Mesendoderm (in vitro differentiated cells): Measurements from ENCODE around the gene PDIA5.

Source experiments
- DNase-seq: peaks from one replicate; pipeline ENCODE4 v3.0.0; 2013
- H2AK5ac ChIP-seq: 2 replicates; pipeline ENCODE4 v1.6.1; 2013; ENCODE audit warnings: low read length, inconsistent platforms
- H2BK120ac ChIP-seq: 2 replicates; pipeline ENCODE4 v1.6.1; 2013; ENCODE audit warnings: low read depth, mild to moderate bottlenecking, low read length, moderate library complexity, mixed read lengths
- H2BK15ac ChIP-seq: replicated peaks from 2 replicates; pipeline ENCODE4 v1.6.1; 2013; ENCODE audit warnings: low read depth, mild to moderate bottlenecking, moderate library complexity
- H2BK5ac ChIP-seq: 2 replicates; pipeline ENCODE4 v1.6.1; 2013; ENCODE audit warnings: low read length, inconsistent platforms
- H3K18ac ChIP-seq: 2 replicates; pipeline ENCODE4 v1.6.1; 2013; ENCODE audit warnings: mild to moderate bottlenecking, low read length, mixed read lengths
- H3K23ac ChIP-seq: one replicate; pipeline ENCODE4 v1.6.1; 2013; ENCODE audit warnings: low read length
- H3K27ac ChIP-seq: 2 replicates; pipeline ENCODE4 v1.5.1; 2013; ENCODE audit warnings: low read depth, mild to moderate bottlenecking, inconsistent platforms, low read length, moderate library complexity
- H3K27me3 ChIP-seq: 2 replicates; pipeline ENCODE4 v1.6.1; 2013; ENCODE audit warnings: low read length, control low read depth, mild to moderate bottlenecking, inconsistent platforms; ENCODE audit not compliant: insufficient read depth, poor library complexity
- H3K36me3 ChIP-seq: 2 replicates; pipeline ENCODE4 v1.6.1; 2013; ENCODE audit warnings: low read length, inconsistent platforms; ENCODE audit not compliant: control insufficient read depth, insufficient read depth
- H3K4ac ChIP-seq: one replicate; pipeline ENCODE4 v1.6.1; 2013; ENCODE audit warnings: low read depth, mild to moderate bottlenecking, low read length, moderate library complexity
- H3K4me1 ChIP-seq: 2 replicates; pipeline ENCODE4 v1.6.1; 2013; ENCODE audit warnings: low read depth, low read length, inconsistent platforms; ENCODE audit not compliant: control insufficient read depth
- H3K4me2 ChIP-seq: 2 replicates; pipeline ENCODE4 v1.6.1; 2013; ENCODE audit warnings: low read length
- H3K4me3 ChIP-seq: 2 replicates; pipeline ENCODE4 v1.5.1; 2013; ENCODE audit warnings: mild to moderate bottlenecking, low read length
- H3K56ac ChIP-seq: one replicate; pipeline ENCODE4 v1.6.1; 2013; ENCODE audit warnings: low read length
- H3K79me1 ChIP-seq: 2 replicates; pipeline ENCODE4 v1.6.1; 2013; ENCODE audit warnings: low read length, inconsistent platforms
- H3K79me2 ChIP-seq: 2 replicates; pipeline ENCODE4 v1.6.1; 2013; ENCODE audit warnings: mild to moderate bottlenecking, low read length; ENCODE audit not compliant: control insufficient read depth, insufficient read depth
- H3K9ac ChIP-seq: 2 replicates; pipeline ENCODE4 v1.6.1; 2013; ENCODE audit warnings: low read length, inconsistent platforms
- H4K5ac ChIP-seq: one replicate; pipeline ENCODE4 v1.6.1; 2013; ENCODE audit warnings: low read length
- H4K8ac ChIP-seq: one replicate; pipeline ENCODE4 v1.6.1; 2013; ENCODE audit warnings: low read depth, mild to moderate bottlenecking, control low read depth, low read length, moderate library complexity
- WGBS: extraction: QIAGEN DNeasy Blood & Tissue Kit; methylation state at CpG from one replicate; pipeline ENCODE4 v1.1.7; 2013; ENCODE audit warnings: low lambda C conversion rate, missing lambda C conversion rate; ENCODE audit not compliant: insufficient coverage; ENCODE audit errors: extremely low coverage; 5-methylcytosine and 5-hydroxymethylcytosine counted together

PDIA5 gene

GRCh38 chr3:123090728-123091531, 24.1 kb downstream of the PDIA5 start:
- no peak overlapping the region for H3K4ac ChIP-seq
- H2BK5ac ChIP-seq = no peak overlapping the region
- H3K4me1 ChIP-seq = peaks cover 5% of the 10 kb centered on the region
- no peak overlapping the region for H3K9ac ChIP-seq
- H3K4me2 ChIP-seq = no peak overlapping the region
- no CpG with 5 or more reads among the region's 12 CpGs for WGBS
- no peak overlapping the region for H3K27ac ChIP-seq
- H2BK120ac ChIP-seq = no peak overlapping the region
- no peak overlapping the region for H4K5ac ChIP-seq
- H2BK15ac ChIP-seq = no peak overlapping the region
- no peak overlapping the region for H3K4me3 ChIP-seq
- no peak overlapping the region for H2AK5ac ChIP-seq
- H3K79me1 ChIP-seq = peaks cover 58% of the 10 kb centered on the region
- H3K18ac ChIP-seq = no peak overlapping the region
- H3K79me2 ChIP-seq = peaks cover 33% of the 10 kb centered on the region
- H3K23ac ChIP-seq = no peak overlapping the region
- H4K8ac ChIP-seq = no peak overlapping the region
- DNase-seq = no peak
- H3K27me3 ChIP-seq = no peaks in the 10 kb centered on the region
- H3K36me3 ChIP-seq = peaks cover 8% of the 10 kb centered on the region
- no peak overlapping the region for H3K56ac ChIP-seq

- no peaks in the 10 kb centered on the region for H3K27me3 ChIP-seq
- no peak for DNase-seq
- no peak overlapping the region for H3K4me2 ChIP-seq
- H3K27ac ChIP-seq = no peak overlapping the region
- no peak overlapping the region for H2AK5ac ChIP-seq
- H3K4me1 ChIP-seq = peaks cover 3% of the 10 kb centered on the region
- no peak overlapping the region for H2BK5ac ChIP-seq
- H2BK15ac ChIP-seq = no peak overlapping the region
- H2BK120ac ChIP-seq = no peak overlapping the region
- no peak overlapping the region for H3K4ac ChIP-seq
- H3K23ac ChIP-seq = no peak overlapping the region
- H3K79me1 ChIP-seq = peaks cover 56% of the 10 kb centered on the region
- H4K5ac ChIP-seq = no peak overlapping the region
- no peak overlapping the region for H4K8ac ChIP-seq
- WGBS = no CpG with 5 or more reads among the region's 3 CpGs
- H3K4me3 ChIP-seq = no peak overlapping the region
- H3K9ac ChIP-seq = no peak overlapping the region
- H3K56ac ChIP-seq = no peak overlapping the region
- H3K18ac ChIP-seq = no peak overlapping the region
- peaks cover 23% of the 10 kb centered on the region for H3K79me2 ChIP-seq
- H3K36me3 ChIP-seq = peaks cover 10% of the 10 kb centered on the region
Observed at GRCh38 chr3:123092243-123092642, 25.4 kb downstream of the PDIA5 start.

- Histone ChIP-seq H2BK5ac (no peak overlapping the region), H3K18ac (no peak overlapping the region), H2BK120ac (no peak overlapping the region), H3K56ac (no peak overlapping the region), H3K4me1 (peaks cover 11% of the 10 kb centered on the region), H3K4ac (no peak overlapping the region), H3K79me1 (peaks cover 52% of the 10 kb centered on the region), H3K4me2 (no peak overlapping the region), H4K5ac (no peak overlapping the region), H3K36me3 (peaks cover 11% of the 10 kb centered on the region), H3K4me3 (no peak overlapping the region), H3K27me3 (no peaks in the 10 kb centered on the region), H3K79me2 (peaks cover 14% of the 10 kb centered on the region), H3K23ac (no peak overlapping the region), H2AK5ac (no peak overlapping the region), H4K8ac (no peak overlapping the region), H3K9ac (no peak overlapping the region), H2BK15ac (no peak overlapping the region), H3K27ac (no peak overlapping the region)
- WGBS = no CpG with 5 or more reads among the region's 8 CpGs
- DNase-seq = no peak
Observed at GRCh38 chr3:123093696-123094095, 26.9 kb downstream of the PDIA5 start.

- Histone ChIP-seq H3K36me3 (peaks cover 11% of the 10 kb centered on the region), H3K79me1 (peaks cover 46% of the 10 kb centered on the region), H4K5ac (no peak overlapping the region), H3K27ac (no peak overlapping the region), H4K8ac (no peak overlapping the region), H2BK120ac (no peak overlapping the region), H3K4ac (no peak overlapping the region), H3K4me3 (no peak overlapping the region), H2BK5ac (no peak overlapping the region), H3K56ac (no peak overlapping the region), H3K4me2 (no peak overlapping the region), H3K9ac (no peak overlapping the region), H3K23ac (no peak overlapping the region), H2BK15ac (no peak overlapping the region), H2AK5ac (no peak overlapping the region), H3K4me1 (peaks cover 19% of the 10 kb centered on the region), H3K27me3 (no peaks in the 10 kb centered on the region), H3K79me2 (peaks cover 9% of the 10 kb centered on the region), H3K18ac (no peak overlapping the region)
- no peak for DNase-seq
- no CpG with 5 or more reads among the region's 15 CpGs for WGBS
Observed at GRCh38 chr3:123094516-123095313, 27.9 kb downstream of the PDIA5 start.

GRCh38 chr3:123096126-123096525, 29.3 kb downstream of the PDIA5 start:
- peaks cover 13% of the 10 kb centered on the region for H3K36me3 ChIP-seq
- no peak overlapping the region for H2BK15ac ChIP-seq
- H2BK120ac ChIP-seq = no peak overlapping the region
- DNase-seq = no peak
- peaks cover 29% of the 10 kb centered on the region for H3K4me1 ChIP-seq
- no peak overlapping the region for H2AK5ac ChIP-seq
- H4K5ac ChIP-seq = no peak overlapping the region
- no CpG with 5 or more reads among the region's 9 CpGs for WGBS
- no peak overlapping the region for H3K27ac ChIP-seq
- H3K27me3 ChIP-seq = no peaks in the 10 kb centered on the region
- no peak overlapping the region for H3K56ac ChIP-seq
- no peak overlapping the region for H4K8ac ChIP-seq
- no peak overlapping the region for H3K23ac ChIP-seq
- H3K4ac ChIP-seq = no peak overlapping the region
- no peak overlapping the region for H2BK5ac ChIP-seq
- H3K4me3 ChIP-seq = no peak overlapping the region
- H3K4me2 ChIP-seq = no peak overlapping the region
- H3K18ac ChIP-seq = no peak overlapping the region
- peaks cover 11% of the 10 kb centered on the region for H3K79me2 ChIP-seq
- peaks cover 53% of the 10 kb centered on the region for H3K79me1 ChIP-seq
- no peak overlapping the region for H3K9ac ChIP-seq
